GM12873 (cell line): ENCODE results near the gene SLC10A2.

Source experiments
- CTCF ChIP-seq: IDR thresholded peaks from 2 replicates; pipeline ENCODE4 v1.5.1; 2012; ENCODE audit warnings: low read depth, mild to moderate bottlenecking, moderate library complexity, low read length, control low read depth; ENCODE audit not compliant: insufficient read depth; ENCODE audit errors: missing control alignments

SLC10A2 gene

DNA sequence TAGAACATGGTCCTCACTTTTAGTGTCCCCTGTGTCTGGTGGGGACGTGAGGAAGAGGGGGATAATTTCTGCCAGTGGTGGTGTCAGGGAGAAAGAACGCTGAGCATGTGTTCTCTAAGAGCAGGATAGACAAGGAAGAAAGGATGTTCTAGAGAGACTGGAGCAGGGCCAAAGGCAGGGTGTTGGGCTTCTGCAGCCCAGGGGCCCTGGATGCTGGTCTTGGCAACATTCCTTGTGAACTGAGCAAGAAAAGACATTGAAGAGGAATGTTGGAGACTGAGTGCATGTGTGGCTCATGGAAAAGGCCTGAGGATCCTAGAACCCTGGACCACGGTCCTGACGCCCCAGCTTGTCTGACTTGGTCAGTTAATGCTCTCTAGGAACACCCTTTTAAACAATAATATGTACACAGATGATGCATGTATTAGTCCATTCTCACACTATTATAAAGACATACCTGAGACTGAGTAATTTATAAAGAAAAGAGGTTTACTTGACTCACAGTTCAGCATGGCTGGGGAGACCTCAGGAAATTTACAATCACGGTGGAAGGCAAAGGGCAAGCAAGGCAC is 33.6 kb upstream of the SLC10A2 start:
- no peak for TF ChIP-seq CTCF

GRCh38 chr13:103098535-103098934 is 32.3 kb upstream of the SLC10A2 start:
- no peak for TF ChIP-seq CTCF

- TF ChIP-seq CTCF: no peak
These were observed 31.2 kb upstream of the SLC10A2 start for GRCh38 chr13:103097366-103097928.

GRCh38 chr13:103087275-103087674 is 21.1 kb upstream of the SLC10A2 start:
- no peak for TF ChIP-seq CTCF

DNA sequence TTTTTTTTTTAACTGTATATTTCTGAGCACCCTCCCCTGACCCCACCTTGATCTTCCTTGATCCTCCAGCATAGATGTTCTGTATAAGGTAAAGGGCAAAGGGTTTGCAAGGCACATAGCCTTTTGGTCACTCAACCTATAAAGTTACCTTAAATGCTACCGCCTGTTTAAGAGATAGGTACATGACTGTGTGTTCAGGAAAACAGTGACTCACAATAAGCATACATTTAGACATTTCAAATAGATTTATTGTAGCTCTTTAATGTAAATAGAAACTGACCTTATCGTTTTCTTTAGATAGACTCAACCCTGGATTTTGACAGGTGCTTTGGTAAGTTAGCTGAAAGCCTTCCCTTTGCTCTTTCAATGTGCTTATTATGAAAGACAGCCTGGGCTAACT is 15.2 kb upstream of the SLC10A2 start:
- no peak for TF ChIP-seq CTCF

- no peak for TF ChIP-seq CTCF
These were observed 11.9 kb upstream of the SLC10A2 start for GRCh38 chr13:103078158-103078557.

DNA sequence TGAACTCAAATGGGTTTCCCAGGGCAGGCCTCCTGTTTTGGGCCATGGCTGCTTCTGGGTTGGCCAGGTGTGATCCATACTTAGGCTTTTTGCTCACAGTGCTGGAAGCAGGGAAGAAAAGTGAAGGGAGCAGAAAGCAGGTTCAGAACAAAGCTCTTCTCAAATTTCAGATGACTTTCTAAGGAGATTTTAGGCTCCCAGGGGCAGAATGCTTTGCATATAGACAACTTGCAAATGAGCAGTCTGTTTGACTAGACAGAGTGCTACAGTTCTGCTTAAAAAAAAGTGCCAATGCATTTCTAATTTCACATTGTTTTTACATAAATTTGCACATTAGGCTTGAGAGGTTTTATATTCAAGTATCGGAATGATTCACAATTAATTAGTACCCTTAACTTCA is 2.6 kb upstream of the SLC10A2 start:
- no peak for TF ChIP-seq CTCF
